HepG2 (cell line): Measurements from ENCODE around the gene SLC11A1. TPM values are rescaled to one million over a fixed set of nuclear protein-coding genes. Genes with fewer than 3 reads are reported as not detected.

Experiments used
- HNRNPLL ChIP-seq: fragments of 200-400 bp; formaldehyde crosslinking; IDR thresholded peaks from 2 replicates; pipeline ENCODE4 v1.6.1; 2017; ENCODE audit warnings: mild to moderate bottlenecking, low read depth, low read length; ENCODE audit not compliant: poor library complexity, severe bottlenecking
- MXI1 ChIP-seq: IDR thresholded peaks from 3 replicates; pipeline ENCODE4 v1.6.1; 2012; ENCODE audit warnings: low read depth, low read length, inconsistent platforms, borderline replicate concordance
- REST ChIP-seq, 2 experiments: IDR thresholded peaks; 2 replicates each; pipeline ENCODE4 v1.6.1; 2011 to 2012; ENCODE audit warnings: low read length in 2 of 2, borderline replicate concordance in 1 of 2, low read depth in 1 of 2, mild to moderate bottlenecking in 1 of 2, moderate library complexity in 1 of 2
- SETDB1 ChIP-seq: sonication (generic); formaldehyde crosslinking; IDR thresholded peaks from 2 replicates; pipeline ENCODE4 v1.5.1; 2020; ENCODE audit warnings: missing genetic modification reagents, mild to moderate bottlenecking, borderline replicate concordance
- USF2 ChIP-seq, 2 experiments: sonication (generic) in 1 of 2; formaldehyde crosslinking in 1 of 2; IDR thresholded peaks; 2 replicates each; pipeline versions ENCODE4 v1.5.1 to v1.6.1; 2011 to 2020; ENCODE audit warnings: borderline replicate concordance in 1 of 2, low read depth in 1 of 2, low read length in 1 of 2, mild to moderate bottlenecking in 1 of 2, missing genetic modification reagents in 1 of 2, moderate library complexity in 1 of 2
- ZNF142 ChIP-seq: sonication (generic); formaldehyde crosslinking; IDR thresholded peaks from 2 replicates; pipeline ENCODE4 v1.4.0; 2020; ENCODE audit warnings: missing genetic modification reagents
- polyA plus RNA-seq, 8 experiments: library from polyadenylated mRNA; depleted of rRNA in 3 of 8; stranded (reverse) in 7 of 8; unstranded in 1 of 8; fragments of >200 nt; fragmentation: Illumina TruSeq in 4 of 8; extraction: Trizol in 4 of 8; gene quantifications; 2 replicates each; pipeline versions ENCODE4 v1.2.1 to v1.2.3, GENCODE V29; 2011 to 2016; ENCODE audit warnings: low read depth in 4 of 8, missing spikeins in 1 of 8, mixed read lengths in 1 of 8; ENCODE audit not compliant: insufficient read depth in 1 of 8
- total RNA-seq, 5 experiments: library from RNA; depleted of rRNA; stranded (reverse); fragments of >200 nt; fragmentation: Illumina TruSeq; extraction: Trizol; gene quantifications; 2 replicates each; pipeline ENCODE4 v1.2.3, GENCODE V29; 2016; ENCODE audit warnings: low read depth in 1 of 5
- TF ChIP-seq, protein P1 (sequence below): IDR thresholded peaks from 2 replicates; pipeline ENCODE4 v1.6.1; 2016; ENCODE audit warnings: low read depth, control low read depth

The SLC11A1 gene
- total and polyA plus RNA-seq, 2 of the 13 experiments (the other 11 are each of a cell fraction or from before 2014, with no cell fraction given): 0.33 to 2.3 TPM

DNA sequence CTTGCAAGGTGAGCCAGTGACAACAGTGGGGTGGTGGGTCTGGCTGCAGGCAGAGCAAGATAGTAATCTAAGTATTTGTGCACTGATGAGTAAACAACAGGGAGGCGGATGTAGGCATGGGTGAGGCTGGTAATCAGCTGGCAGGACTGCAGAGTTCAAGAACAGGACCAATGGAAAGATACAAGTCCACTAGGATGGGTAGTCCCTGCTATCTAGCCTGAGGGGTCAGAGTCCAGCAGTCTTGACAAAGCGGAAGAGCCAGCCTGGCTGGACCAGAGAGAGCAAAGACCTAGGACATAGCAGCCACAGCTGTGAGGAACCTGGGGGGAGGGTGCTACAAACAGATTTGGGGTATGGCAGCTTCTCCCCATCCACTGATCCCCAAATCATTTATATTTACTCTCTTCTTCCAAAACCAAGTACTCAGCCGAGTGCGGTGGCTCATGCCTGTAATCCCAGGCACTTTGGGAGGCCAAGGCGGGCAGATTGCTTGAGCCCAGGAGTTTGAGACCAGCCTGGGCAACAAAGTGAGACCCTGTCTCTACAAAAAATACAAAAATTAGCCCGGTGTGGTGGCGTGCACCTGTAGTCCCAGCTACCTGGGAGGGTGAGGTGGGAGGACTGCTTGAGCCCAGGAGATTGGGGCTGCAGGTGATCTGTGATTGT lies 62.8 kb downstream of the SLC11A1 start (continued):
- TF ChIP-seq USF2 (IDR thresholded peaks at IDR 0.05; ENCODE audit: low read depth, low read length) (no peak), USF2 (CRISPR knock-in tag; IDR thresholded peaks at IDR 0.05; ENCODE audit: borderline replicate concordance) (no peak), SETDB1 (CRISPR knock-in tag) (no peak), ZNF142 (CRISPR knock-in tag) (0 out of 2 replicates have a peak, but pooled peaks have one; percentile 25), HNRNPLL (no peak), MXI1 (peak; percentile 96; the same call in 2 of the 3 replicates), REST (IDR thresholded peaks at IDR 0.05; ENCODE audit: borderline replicate concordance in 1 of 2, low read depth in 1 of 2, low read length in 2 of 2) (no peak; a peak in 1 of 4 replicates)
- TF ChIP-seq, protein P1, sequence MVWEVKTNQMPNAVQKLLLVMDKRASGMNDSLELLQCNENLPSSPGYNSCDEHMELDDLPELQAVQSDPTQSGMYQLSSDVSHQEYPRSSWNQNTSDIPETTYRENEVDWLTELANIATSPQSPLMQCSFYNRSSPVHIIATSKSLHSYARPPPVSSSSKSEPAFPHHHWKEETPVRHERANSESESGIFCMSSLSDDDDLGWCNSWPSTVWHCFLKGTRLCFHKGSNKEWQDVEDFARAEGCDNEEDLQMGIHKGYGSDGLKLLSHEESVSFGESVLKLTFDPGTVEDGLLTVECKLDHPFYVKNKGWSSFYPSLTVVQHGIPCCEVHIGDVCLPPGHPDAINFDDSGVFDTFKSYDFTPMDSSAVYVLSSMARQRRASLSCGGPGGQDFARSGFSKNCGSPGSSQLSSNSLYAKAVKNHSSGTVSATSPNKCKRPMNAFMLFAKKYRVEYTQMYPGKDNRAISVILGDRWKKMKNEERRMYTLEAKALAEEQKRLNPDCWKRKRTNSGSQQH (CRISPR knock-in tag): peak; percentile 16; the same call in 1 of the 2 replicates
